Stimulated activated CD4-positive, alpha-beta T cell treated with anti-CD3 and anti-CD28 coated beads, Interleukin-1b, Interleukin-23, amount 100 ng/mL, for 4 hours (primary cell): ENCODE results near the gene ANO7.

Source experiments
- DNase-seq, 2 donors: peaks; one replicate each; pipeline ENCODE4 v3.0.0-alpha.2; 2020; ENCODE audit warnings: low read depth in 2 of 2

The ANO7 gene

GRCh38 chr2:241228081-241228859 is 39.8 kb downstream of the ANO7 start:
- no peak for DNase-seq

GRCh38 chr2:241228860-241229516 is 40.5 kb downstream of the ANO7 start:
- no peak for DNase-seq

- DNase-seq: no peak
Measured at GRCh38 chr2:241229563-241230401, 41.3 kb downstream of the ANO7 start.

- DNase-seq: no peak
Measured at GRCh38 chr2:241230435-241230834, 42.0 kb downstream of the ANO7 start.

- DNase-seq: no peak
Measured at GRCh38 chr2:241232736-241233575, 44.5 kb downstream of the ANO7 start.

- no peak for DNase-seq
Measured at GRCh38 chr2:241234066-241234790, 45.8 kb downstream of the ANO7 start.

- no peak for DNase-seq
Measured at GRCh38 chr2:241234962-241235740, 46.7 kb downstream of the ANO7 start.

GRCh38 chr2:241235859-241236593 is 47.5 kb downstream of the ANO7 start:
- no peak for DNase-seq

GRCh38 chr2:241237047-241237446 is 48.6 kb downstream of the ANO7 start:
- no peak for DNase-seq

GRCh38 chr2:241237949-241238371 is 49.5 kb downstream of the ANO7 start:
- no peak for DNase-seq

GRCh38 chr2:241238693-241239198 is 50.3 kb downstream of the ANO7 start:
- no peak for DNase-seq

GRCh38 chr2:241239552-241240202 is 51.2 kb downstream of the ANO7 start:
- DNase-seq: no peak

- DNase-seq: no peak
Measured at GRCh38 chr2:241240320-241241004, 52.0 kb downstream of the ANO7 start.

- DNase-seq: no peak
Measured at GRCh38 chr2:241241669-241242068, 53.2 kb downstream of the ANO7 start.

GRCh38 chr2:241242306-241242705 is 53.8 kb downstream of the ANO7 start:
- DNase-seq: no peak

GRCh38 chr2:241244368-241244767 is 55.9 kb downstream of the ANO7 start:
- no peak for DNase-seq

- DNase-seq: no peak
Measured at GRCh38 chr2:241248289-241248688, 59.8 kb downstream of the ANO7 start.

- DNase-seq: no peak
Measured at GRCh38 chr2:241248897-241249296, 60.4 kb downstream of the ANO7 start.
